ENCODE data around the gene CBLC. TPM values are rescaled to one million over a fixed set of nuclear protein-coding genes. Genes with fewer than 3 reads are reported as not detected.
"Not testable (repeated sequence)": the region's sequence is repeated elsewhere in the genome, so short reads cannot be mapped to it uniquely, and the experiment has no call there.

The CBLC gene
- polyA plus RNA-seq, 1 donor from 2014 or later, result not detected

- no peaks in the 10 kb centered on the region for H4K20me1 ChIP-seq (ENCODE audit: insufficient read depth)
- H3K9me2 ChIP-seq (ENCODE audit: insufficient read depth, low read length), result no peaks in the 10 kb centered on the region
- no peak overlapping the region for H3K27ac ChIP-seq (ENCODE audit: low read length)
- no peak overlapping the region for H2AFZ ChIP-seq (ENCODE audit: low read depth, low read length)
- H3K79me2 ChIP-seq (replicated peaks; ENCODE audit: insufficient read depth, low read length), result no peaks in the 10 kb centered on the region
- TF ChIP-seq SMC3 (conservative IDR thresholded peaks at IDR 0.05; ENCODE audit: poor library complexity) (no peak), EP300 (conservative IDR thresholded peaks at IDR 0.05; ENCODE audit: poor library complexity, severe bottlenecking) (no peak), POLR2AphosphoS5 (IDR thresholded peaks at IDR 0.05) (no peak), CTCF (IDR thresholded peaks at IDR 0.05; ENCODE audit: poor library complexity, severe bottlenecking) (no peak), RAD21 (conservative IDR thresholded peaks at IDR 0.05) (no peak), MXI1 (conservative IDR thresholded peaks at IDR 0.05; ENCODE audit: poor library complexity, severe bottlenecking) (no peak), TAF1 (IDR thresholded peaks at IDR 0.05; ENCODE audit: low read depth) (no peak)
- TF ChIP-seq, protein P1, sequence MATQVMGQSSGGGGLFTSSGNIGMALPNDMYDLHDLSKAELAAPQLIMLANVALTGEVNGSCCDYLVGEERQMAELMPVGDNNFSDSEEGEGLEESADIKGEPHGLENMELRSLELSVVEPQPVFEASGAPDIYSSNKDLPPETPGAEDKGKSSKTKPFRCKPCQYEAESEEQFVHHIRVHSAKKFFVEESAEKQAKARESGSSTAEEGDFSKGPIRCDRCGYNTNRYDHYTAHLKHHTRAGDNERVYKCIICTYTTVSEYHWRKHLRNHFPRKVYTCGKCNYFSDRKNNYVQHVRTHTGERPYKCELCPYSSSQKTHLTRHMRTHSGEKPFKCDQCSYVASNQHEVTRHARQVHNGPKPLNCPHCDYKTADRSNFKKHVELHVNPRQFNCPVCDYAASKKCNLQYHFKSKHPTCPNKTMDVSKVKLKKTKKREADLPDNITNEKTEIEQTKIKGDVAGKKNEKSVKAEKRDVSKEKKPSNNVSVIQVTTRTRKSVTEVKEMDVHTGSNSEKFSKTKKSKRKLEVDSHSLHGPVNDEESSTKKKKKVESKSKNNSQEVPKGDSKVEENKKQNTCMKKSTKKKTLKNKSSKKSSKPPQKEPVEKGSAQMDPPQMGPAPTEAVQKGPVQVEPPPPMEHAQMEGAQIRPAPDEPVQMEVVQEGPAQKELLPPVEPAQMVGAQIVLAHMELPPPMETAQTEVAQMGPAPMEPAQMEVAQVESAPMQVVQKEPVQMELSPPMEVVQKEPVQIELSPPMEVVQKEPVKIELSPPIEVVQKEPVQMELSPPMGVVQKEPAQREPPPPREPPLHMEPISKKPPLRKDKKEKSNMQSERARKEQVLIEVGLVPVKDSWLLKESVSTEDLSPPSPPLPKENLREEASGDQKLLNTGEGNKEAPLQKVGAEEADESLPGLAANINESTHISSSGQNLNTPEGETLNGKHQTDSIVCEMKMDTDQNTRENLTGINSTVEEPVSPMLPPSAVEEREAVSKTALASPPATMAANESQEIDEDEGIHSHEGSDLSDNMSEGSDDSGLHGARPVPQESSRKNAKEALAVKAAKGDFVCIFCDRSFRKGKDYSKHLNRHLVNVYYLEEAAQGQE (IDR thresholded peaks at IDR 0.05; ENCODE audit: borderline replicate concordance), result no peak
- no peak overlapping the region for H3K9ac ChIP-seq (ENCODE audit: low read length)
- H3K4me3 ChIP-seq (ENCODE audit: low read length), result no peak overlapping the region
- H3K4me2 ChIP-seq (ENCODE audit: low read length), result no peak overlapping the region
- H3K27me3 ChIP-seq (ENCODE audit: insufficient read depth, low read depth, low read length), result peaks cover 5% of the 10 kb centered on the region
- no peaks in the 10 kb centered on the region for H3K9me3 ChIP-seq (ENCODE audit: low read length)
- H3F3A ChIP-seq (ENCODE audit: insufficient read depth, low read length, poor library complexity, severe bottlenecking), result no peaks in the 10 kb centered on the region
- H3K36me3 ChIP-seq (ENCODE audit: insufficient read depth, low read length), result no peaks in the 10 kb centered on the region
These were observed 1.1 kb upstream of the CBLC start for GRCh38 chr19:44776402-44777096.

DNA sequence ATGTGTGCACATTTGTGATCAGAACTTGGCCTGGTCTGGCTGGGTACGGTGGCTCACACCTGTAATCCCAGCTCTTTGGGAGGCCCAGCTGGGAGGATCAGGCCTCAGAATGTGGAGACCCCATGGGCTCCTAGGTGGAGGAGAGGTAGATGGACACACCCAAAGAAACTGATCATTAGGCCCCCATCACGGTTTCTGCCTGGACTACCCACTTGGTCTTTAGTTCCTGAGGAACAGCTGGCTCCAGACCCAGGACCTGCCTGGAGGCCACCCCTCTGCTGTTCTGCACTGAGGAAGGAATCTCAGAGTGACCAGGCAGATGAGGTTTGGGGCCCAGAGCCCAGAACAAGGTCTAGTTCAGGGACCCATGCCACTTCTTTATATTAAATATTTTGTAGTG is 1.5 kb downstream of the CBLC start:
- TF ChIP-seq POLR2AphosphoS5 (IDR thresholded peaks at IDR 0.05), result no peak
- TF ChIP-seq MXI1 (conservative IDR thresholded peaks at IDR 0.05; ENCODE audit: poor library complexity, severe bottlenecking), result no peak
- no peak for TF ChIP-seq TAF1 (IDR thresholded peaks at IDR 0.05; ENCODE audit: low read depth)
- no peak for TF ChIP-seq EP300 (conservative IDR thresholded peaks at IDR 0.05; ENCODE audit: poor library complexity, severe bottlenecking)
- no peak for TF ChIP-seq EZH2 (IDR thresholded peaks at IDR 0.05; ENCODE audit: borderline replicate concordance, insufficient read depth, low read length, poor library complexity, severe bottlenecking)
- no peak for TF ChIP-seq SMC3 (conservative IDR thresholded peaks at IDR 0.05; ENCODE audit: poor library complexity)
- no peak for TF ChIP-seq RAD21 (conservative IDR thresholded peaks at IDR 0.05)
- TF ChIP-seq, protein P1 (IDR thresholded peaks at IDR 0.05; ENCODE audit: borderline replicate concordance), result no peak
- no peak for TF ChIP-seq CTCF (IDR thresholded peaks at IDR 0.05; ENCODE audit: poor library complexity, severe bottlenecking)
- H3K36me3 ChIP-seq (ENCODE audit: insufficient read depth, low read length), result no peaks in the 10 kb centered on the region
- no peaks in the 10 kb centered on the region for H3K9me3 ChIP-seq (ENCODE audit: low read length)
- no peaks in the 10 kb centered on the region for H3F3A ChIP-seq (ENCODE audit: insufficient read depth, low read length, poor library complexity, severe bottlenecking)
- no peaks in the 10 kb centered on the region for H3K79me2 ChIP-seq (replicated peaks; ENCODE audit: insufficient read depth, low read length)
- no peaks in the 10 kb centered on the region for H3K9me2 ChIP-seq (ENCODE audit: insufficient read depth, low read length)
- H3K4me2 ChIP-seq (ENCODE audit: low read length), result no peak overlapping the region
- no peak overlapping the region for H3K27ac ChIP-seq (ENCODE audit: low read length)
- H3K9ac ChIP-seq (ENCODE audit: low read length), result no peak overlapping the region
- H4K20me1 ChIP-seq (ENCODE audit: insufficient read depth), result no peaks in the 10 kb centered on the region
- H3K27me3 ChIP-seq (ENCODE audit: insufficient read depth, low read depth, low read length), result peaks cover 5% of the 10 kb centered on the region
- no peak overlapping the region for H3K4me3 ChIP-seq (ENCODE audit: low read length)
- no peak overlapping the region for H2AFZ ChIP-seq (ENCODE audit: low read depth, low read length)

DNA sequence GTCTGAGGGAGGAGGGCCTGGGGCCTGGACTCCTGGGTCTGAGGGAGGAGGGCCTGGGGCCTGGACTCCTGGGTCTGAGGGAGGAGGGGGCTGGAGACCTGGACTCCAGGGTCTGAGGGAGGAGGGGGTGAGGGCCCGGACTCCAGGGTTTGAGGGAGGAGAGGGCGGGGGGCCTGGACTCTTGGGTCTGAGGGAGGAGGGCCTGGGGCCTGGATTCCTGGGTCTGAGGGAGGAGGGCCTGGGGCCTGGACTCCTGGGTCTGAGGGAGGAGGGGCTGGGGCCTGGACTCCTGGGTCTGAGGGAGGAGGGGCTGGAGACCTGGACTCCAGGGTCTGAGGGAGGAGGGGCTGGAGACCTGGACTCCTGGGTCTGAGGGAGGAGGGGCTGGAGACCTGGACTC is 4.0 kb downstream of the CBLC start:
- not testable (repeated sequence) for H3K79me2 ChIP-seq (replicated peaks; ENCODE audit: insufficient read depth, low read length); H3K27ac ChIP-seq (ENCODE audit: low read length); H3K9me3 ChIP-seq (ENCODE audit: low read length); H3K36me3 ChIP-seq (ENCODE audit: insufficient read depth, low read length); H3K4me3 ChIP-seq (ENCODE audit: low read length); H4K20me1 ChIP-seq (ENCODE audit: insufficient read depth); H3K27me3 ChIP-seq (ENCODE audit: insufficient read depth, low read depth, low read length); H3K9ac ChIP-seq (ENCODE audit: low read length); H3K4me2 ChIP-seq (ENCODE audit: low read length); H3K9me2 ChIP-seq (ENCODE audit: insufficient read depth, low read length); H3F3A ChIP-seq (ENCODE audit: insufficient read depth, low read length, poor library complexity, severe bottlenecking); H2AFZ ChIP-seq (ENCODE audit: low read depth, low read length)

Measured in neural cell (in vitro differentiated cells).